ENCODE data around the gene MRPL54. TPM values are rescaled to one million over a fixed set of nuclear protein-coding genes. Genes with fewer than 3 reads are reported as not detected.

The MRPL54 gene
- total RNA-seq, 4 donors from 2014 or later: 31.8 to 90.1 (median 76.3) TPM

DNA sequence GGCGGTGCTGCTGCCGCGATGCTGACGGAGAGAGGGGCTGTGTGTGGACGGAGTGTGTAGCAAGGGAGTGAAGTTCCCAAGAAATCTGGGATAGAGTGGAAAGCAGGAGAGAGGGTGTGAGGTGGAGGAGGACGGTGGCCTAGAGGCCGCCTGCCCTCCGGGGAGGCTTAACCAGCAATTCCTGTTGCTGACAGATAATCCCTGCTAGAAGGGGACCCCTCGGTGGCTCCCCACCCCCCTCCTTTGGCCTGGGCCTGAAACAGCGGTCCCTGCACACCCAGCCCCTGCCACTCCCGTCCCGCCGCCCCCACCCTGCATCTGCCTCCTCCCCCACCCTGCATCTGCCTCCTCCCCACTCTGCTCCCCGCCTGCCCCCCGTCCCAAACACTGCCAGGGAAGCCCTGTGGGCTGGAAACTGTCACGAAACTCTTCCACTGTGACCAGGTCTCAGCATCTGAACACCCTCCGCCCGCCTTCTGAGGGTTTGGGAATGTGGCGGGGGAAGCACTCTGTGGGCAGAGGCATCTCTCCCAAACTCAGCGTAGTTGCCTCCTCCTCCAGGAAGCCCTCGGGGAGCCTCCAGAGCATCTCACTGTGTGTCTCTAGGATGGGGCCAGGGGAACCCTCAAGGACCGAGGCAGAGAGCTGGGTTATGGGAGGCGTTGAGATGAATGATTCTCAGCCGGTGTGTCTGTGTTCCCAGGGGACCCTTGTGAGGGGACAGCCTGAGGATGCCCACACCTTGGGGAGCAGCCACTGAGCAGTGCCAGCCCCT is 40.8 kb downstream of the MRPL54 start:
- no peaks in the 10 kb centered on the region for H3K9me3 ChIP-seq
- TF ChIP-seq EP300 (IDR thresholded peaks at IDR 0.05) (no peak), CTCF (IDR thresholded peaks at IDR 0.05) (no peak), POLR2A (IDR thresholded peaks at IDR 0.05) (no peak), POLR2AphosphoS5 (IDR thresholded peaks at IDR 0.05) (no peak)
- H3K27me3 ChIP-seq: peaks cover 63% of the 10 kb centered on the region
- no peak overlapping the region for H3K4me3 ChIP-seq
- no peaks in the 10 kb centered on the region for H3K36me3 ChIP-seq
- 71% methylated on average over 8 of the region's 24 CpGs; no CpG with 5 or more reads in 1 of the 2 donors for WGBS, 2 donors (ENCODE audit: low coverage in 1 of 2)
- ATAC-seq: no peak
- no peak overlapping the region for H3K27ac ChIP-seq
- peaks cover 0 to 14% (median 4%) of the 10 kb centered on the region in 3 donors for H3K4me1 ChIP-seq

- H3K27ac ChIP-seq: no peak overlapping the region
These were observed 41.5 kb downstream of the MRPL54 start for GRCh38 chr19:3803986-3804385.

GRCh38 chr19:3804429-3804828 is 41.9 kb downstream of the MRPL54 start:
- peaks cover 52% of the 10 kb centered on the region for H3K27me3 ChIP-seq
- H3K36me3 ChIP-seq: no peaks in the 10 kb centered on the region
- H3K4me3 ChIP-seq: no peak overlapping the region
- H3K9me3 ChIP-seq: no peaks in the 10 kb centered on the region
- H3K27ac ChIP-seq: no peak overlapping the region
- no peak for ATAC-seq
- no peak for TF ChIP-seq POLR2A (IDR thresholded peaks at IDR 0.05)
- no peak for TF ChIP-seq POLR2AphosphoS5 (IDR thresholded peaks at IDR 0.05)
- no peak for TF ChIP-seq EP300 (IDR thresholded peaks at IDR 0.05)
- no peak for TF ChIP-seq CTCF (IDR thresholded peaks at IDR 0.05)
- H3K4me1 ChIP-seq: peaks cover 0 to 14% (median 4%) of the 10 kb centered on the region in 3 donors
- no CpG with 5 or more reads among the region's 13 CpGs for WGBS, 2 donors (ENCODE audit: low coverage in 1 of 2)

More at GRCh38 chr19:3803986-3804385, 41.5 kb downstream of the MRPL54 start:
- ATAC-seq: no peak
- 17% methylated on average over 1 of the region's 10 CpGs; no CpG with 5 or more reads in 1 of the 2 donors for WGBS, 2 donors (ENCODE audit: low coverage in 1 of 2)
- Histone ChIP-seq H3K27me3 (peaks cover 57% of the 10 kb centered on the region), H3K36me3 (no peaks in the 10 kb centered on the region), H3K4me3 (no peak overlapping the region), H3K9me3 (no peaks in the 10 kb centered on the region), H3K4me1 (peaks cover 0 to 14% (median 4%) of the 10 kb centered on the region in 3 donors)
- no peak for TF ChIP-seq POLR2A (IDR thresholded peaks at IDR 0.05)
- TF ChIP-seq EP300 (IDR thresholded peaks at IDR 0.05): no peak
- TF ChIP-seq CTCF (IDR thresholded peaks at IDR 0.05): no peak
- no peak for TF ChIP-seq POLR2AphosphoS5 (IDR thresholded peaks at IDR 0.05)

DNA sequence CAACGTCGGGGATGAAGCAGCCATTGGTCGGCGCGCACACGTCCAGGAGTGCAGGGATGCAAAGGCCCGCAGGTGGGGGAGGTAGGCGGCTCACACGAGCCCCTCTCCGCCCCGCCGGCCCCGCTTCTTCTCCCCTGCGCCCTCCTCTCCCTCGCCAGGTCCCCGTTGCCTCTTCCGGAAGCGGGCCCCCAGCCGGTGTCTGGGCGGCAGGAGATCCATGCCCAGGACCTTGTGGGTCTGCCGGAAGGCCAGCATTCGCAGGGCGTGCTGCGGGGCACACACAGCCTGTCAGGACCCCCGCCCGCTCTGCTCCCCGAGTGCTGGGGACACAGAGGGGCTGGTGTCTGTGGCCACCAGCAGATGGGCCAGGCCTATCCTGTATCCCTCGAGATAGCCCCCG is 43.4 kb downstream of the MRPL54 start:
- no peak for TF ChIP-seq CTCF (IDR thresholded peaks at IDR 0.05)
- TF ChIP-seq POLR2AphosphoS5 (IDR thresholded peaks at IDR 0.05): no peak
- no peak for TF ChIP-seq POLR2A (IDR thresholded peaks at IDR 0.05)
- no peak for TF ChIP-seq EP300 (IDR thresholded peaks at IDR 0.05)
- Histone ChIP-seq H3K27ac (no peak overlapping the region), H3K9me3 (no peaks in the 10 kb centered on the region), H3K4me1 (peaks cover 0 to 12% (median 4%) of the 10 kb centered on the region in 3 donors), H3K27me3 (peaks cover 48% of the 10 kb centered on the region), H3K36me3 (no peaks in the 10 kb centered on the region), H3K4me3 (no peak overlapping the region)
- WGBS, 2 donors (ENCODE audit: low coverage in 1 of 2): 73 to 100% methylated on average over 2 to 8 of the region's 29 CpGs
- ATAC-seq: no peak

GRCh38 chr19:3807131-3807480 is 44.6 kb downstream of the MRPL54 start:
- H3K4me3 ChIP-seq: no peak overlapping the region

More at GRCh38 chr19:3807131-3807480, 44.6 kb downstream of the MRPL54 start:
- no CpG with 5 or more reads among the region's 19 CpGs for WGBS, 2 donors (ENCODE audit: low coverage in 1 of 2)
- H3K27me3 ChIP-seq: peaks cover 47% of the 10 kb centered on the region
- H3K4me1 ChIP-seq: no peaks in the 10 kb centered on the region
- H3K36me3 ChIP-seq: no peaks in the 10 kb centered on the region
- H3K9me3 ChIP-seq: no peaks in the 10 kb centered on the region
- H3K27ac ChIP-seq: no peak overlapping the region
- no peak for ATAC-seq
- TF ChIP-seq CTCF (IDR thresholded peaks at IDR 0.05): no peak
- TF ChIP-seq POLR2A (IDR thresholded peaks at IDR 0.05): no peak
- TF ChIP-seq EP300 (IDR thresholded peaks at IDR 0.05): no peak
- no peak for TF ChIP-seq POLR2AphosphoS5 (IDR thresholded peaks at IDR 0.05)

Measured in gastroesophageal sphincter (tissue), 4 donors.